ENCODE measurements around the gene HES5. TPM values are rescaled to one million over a fixed set of nuclear protein-coding genes. Genes with fewer than 3 reads are reported as not detected.

Gene HES5
- total RNA-seq, 2 experiments from 2014 or later, result not detected

DNA sequence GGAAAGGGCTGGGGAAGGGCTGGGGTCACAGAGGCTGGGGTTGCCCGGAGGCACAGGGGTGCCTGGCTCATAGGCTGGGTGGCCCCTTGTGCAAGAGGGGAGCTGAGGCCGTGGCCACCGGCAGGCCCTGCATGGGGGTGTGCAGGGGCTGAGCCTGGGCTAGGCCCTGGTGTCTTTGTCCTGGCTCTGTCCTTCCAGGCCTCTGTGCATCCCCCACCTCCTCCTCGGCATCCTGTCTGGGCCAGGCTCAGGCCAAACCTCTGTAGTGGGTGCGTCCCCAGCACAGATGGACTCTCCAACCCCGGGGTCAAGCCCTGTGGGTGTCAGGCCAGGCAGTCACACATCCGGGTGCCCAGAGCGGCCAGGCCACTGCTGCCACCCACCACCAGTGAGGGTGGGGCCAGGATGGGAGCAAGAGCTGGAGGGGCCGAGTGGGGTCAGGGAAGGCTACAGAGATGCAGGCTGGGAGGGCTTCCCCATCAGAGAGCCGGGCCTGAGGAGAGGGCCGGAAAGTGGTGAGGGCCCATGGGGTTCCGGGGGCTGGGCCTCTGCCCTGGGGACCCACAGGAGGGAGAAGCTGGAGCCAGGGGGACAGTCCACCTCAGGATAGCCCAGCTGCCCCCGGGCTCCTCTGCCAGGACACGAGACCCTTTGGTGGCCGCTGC lies 23.0 kb downstream of the HES5 start:
- TF ChIP-seq EZH2phosphoT487 (IDR thresholded peaks at IDR 0.05; ENCODE audit: borderline replicate concordance, low read depth, low read length), result no peak
- TF ChIP-seq CTCF (conservative IDR thresholded peaks at IDR 0.05; ENCODE audit: low read length), result no peak
- POLR2A ChIA-PET, result no interaction called here

GRCh38 chr1:2506007-2506860 lies 23.8 kb downstream of the HES5 start:
- BruUV-seq (replicated peaks), result no TSS peak
- TF ChIP-seq EZH2phosphoT487 (IDR thresholded peaks at IDR 0.05; ENCODE audit: borderline replicate concordance, low read depth, low read length) (no peak), CTCF (conservative IDR thresholded peaks at IDR 0.05; ENCODE audit: low read length) (no peak)
- Histone ChIP-seq H3K9me2 (ENCODE audit: insufficient read depth, low read length) (no peaks in the 10 kb centered on the region), H3K4me1 (ENCODE audit: insufficient read depth, low read length, poor library complexity, severe bottlenecking) (no peaks in the 10 kb centered on the region), H3K27ac (ENCODE audit: low read depth, low read length, poor library complexity, severe bottlenecking) (no peak overlapping the region), H3K9me3 (ENCODE audit: low read length) (no peaks in the 10 kb centered on the region), H3K4me3 (ENCODE audit: low read depth, low read length, poor library complexity, severe bottlenecking) (no peak overlapping the region), H3K4me2 (ENCODE audit: low read length) (no peak overlapping the region), H3K79me2 (ENCODE audit: insufficient read depth, low read depth, low read length) (no peaks in the 10 kb centered on the region), H3K36me3 (ENCODE audit: insufficient read depth, low read length) (peaks cover 41% of the 10 kb centered on the region), H4K20me1 (ENCODE audit: insufficient read depth, low read length) (no peaks in the 10 kb centered on the region), H2AFZ (ENCODE audit: low read length) (no peak overlapping the region)
- intact Hi-C loops (cut with micrococcal nuclease; ENCODE audit: unreplicated experiment), result no loop called here
- CTCF ChIA-PET (ENCODE audit: unreplicated experiment), result no interaction called here
- POLR2A ChIA-PET, result no interaction called here
- no peak for DNase-seq (ENCODE audit: low spot score)

More for the DNA sequence above, 23.0 kb downstream of the HES5 start:
- Histone ChIP-seq H3K4me3 (ENCODE audit: low read depth, low read length, poor library complexity, severe bottlenecking) (no peak overlapping the region), H3K36me3 (ENCODE audit: insufficient read depth, low read length) (peaks cover 49% of the 10 kb centered on the region), H3K27ac (ENCODE audit: low read depth, low read length, poor library complexity, severe bottlenecking) (no peak overlapping the region), H2AFZ (ENCODE audit: low read length) (no peak overlapping the region), H3K9me3 (ENCODE audit: low read length) (no peaks in the 10 kb centered on the region), H3K79me2 (ENCODE audit: insufficient read depth, low read depth, low read length) (no peaks in the 10 kb centered on the region), H3K4me1 (ENCODE audit: insufficient read depth, low read length, poor library complexity, severe bottlenecking) (no peaks in the 10 kb centered on the region), H4K20me1 (ENCODE audit: insufficient read depth, low read length) (no peaks in the 10 kb centered on the region), H3K4me2 (ENCODE audit: low read length) (no peak overlapping the region), H3K9me2 (ENCODE audit: insufficient read depth, low read length) (no peaks in the 10 kb centered on the region)
- no peak for DNase-seq (ENCODE audit: low spot score)
- no TSS peak for BruUV-seq (replicated peaks)
- CTCF ChIA-PET (ENCODE audit: unreplicated experiment), result no interaction called here
- intact Hi-C loops (cut with micrococcal nuclease; ENCODE audit: unreplicated experiment), result no loop called here
